Stimulated activated CD8-positive, alpha-beta memory T cell treated with anti-CD3 and anti-CD28 coated beads, Interleukin-2, amount 100 ng/mL, for 48 hours (primary cell): Measurements from ENCODE around the gene HERC3.
"Not testable (repeated sequence)": the region's sequence is repeated elsewhere in the genome, so short reads cannot be mapped to it uniquely, and the experiment has no call there.

Source experiments
- DNase-seq, 2 donors: peaks; one replicate each; pipeline ENCODE4 v3.0.0-alpha.2; 2020; ENCODE audit warnings: low read depth in 2 of 2

Gene HERC3

GRCh38 chr4:88606832-88607231, 14.6 kb downstream of the HERC3 start:
- DNase-seq: no peak

- no peak for DNase-seq
Observed at GRCh38 chr4:88609387-88609786, 17.1 kb downstream of the HERC3 start.

- not testable (repeated sequence) for DNase-seq
Observed at GRCh38 chr4:88609794-88610193, 17.5 kb downstream of the HERC3 start.

- DNase-seq: no peak
Observed at GRCh38 chr4:88610771-88611170, 18.5 kb downstream of the HERC3 start.

- DNase-seq: no peak
Observed at GRCh38 chr4:88613417-88613875, 21.2 kb downstream of the HERC3 start.

- DNase-seq: no peak
Observed at GRCh38 chr4:88614058-88614457, 21.8 kb downstream of the HERC3 start.

- no peak for DNase-seq
Observed at GRCh38 chr4:88616275-88617150, 24.2 kb downstream of the HERC3 start.

GRCh38 chr4:88618782-88619485, 26.7 kb downstream of the HERC3 start:
- DNase-seq: no peak

GRCh38 chr4:88619971-88620370, 27.7 kb downstream of the HERC3 start:
- no peak for DNase-seq

- no peak for DNase-seq
Observed at GRCh38 chr4:88621763-88622327, 29.6 kb downstream of the HERC3 start.

- DNase-seq: no peak
Observed at GRCh38 chr4:88623097-88623496, 30.8 kb downstream of the HERC3 start.

- no peak for DNase-seq
Observed at GRCh38 chr4:88628746-88629145, 36.5 kb downstream of the HERC3 start.

GRCh38 chr4:88629826-88630225, 37.5 kb downstream of the HERC3 start:
- DNase-seq: no peak

GRCh38 chr4:88630756-88631155, 38.5 kb downstream of the HERC3 start:
- no peak for DNase-seq

- DNase-seq: no peak
Observed at GRCh38 chr4:88643932-88644331, 51.7 kb downstream of the HERC3 start.

GRCh38 chr4:88645994-88646393, 53.7 kb downstream of the HERC3 start:
- DNase-seq: no peak

- no peak for DNase-seq
Observed at GRCh38 chr4:88646528-88647280, 54.4 kb downstream of the HERC3 start.

GRCh38 chr4:88649716-88650115, 57.4 kb downstream of the HERC3 start:
- DNase-seq: no peak

GRCh38 chr4:88653371-88653946, 61.2 kb downstream of the HERC3 start:
- no peak for DNase-seq

- no peak for DNase-seq
Observed at GRCh38 chr4:88655226-88655625, 62.9 kb downstream of the HERC3 start.

- no peak for DNase-seq
Observed at GRCh38 chr4:88659055-88659889, 67.0 kb downstream of the HERC3 start.
